ENCODE measurements around the gene CEPT1. TPM values are rescaled to one million over a fixed set of nuclear protein-coding genes. Genes with fewer than 3 reads are reported as not detected.

CEPT1 gene
- total and polyA plus RNA-seq, 7 donors: 6.7 to 13.7 (median 10.0) TPM

- Histone ChIP-seq H3K4me1 (no peaks in the 10 kb centered on the region), H3K36me3 (ENCODE audit: insufficient read depth in 1 of 2, low read depth in 1 of 2) (no peaks in the 10 kb centered on the region), H3K9me3 (no peaks in the 10 kb centered on the region), H3K4me3 (no peak overlapping the region), H3K27ac (no peak overlapping the region), H3K27me3 (ENCODE audit: insufficient read depth in 3 of 3, low read length in 2 of 3) (no peaks in the 10 kb centered on the region)
- ATAC-seq (no peak), DNase-seq (no peak)
- 76% methylated on average over 5 of the region's 5 CpGs for WGBS, 3 donors
- intact Hi-C loops (cut with DNase I): no loop called here
- no peak for TF ChIP-seq CTCF (IDR thresholded peaks at IDR 0.05)
Observed at GRCh38 chr1:111217183-111217910, 77.3 kb downstream of the CEPT1 start.

GRCh38 chr1:111218701-111219556, 78.9 kb downstream of the CEPT1 start:
- no peaks in the 10 kb centered on the region for H3K27me3 ChIP-seq (ENCODE audit: insufficient read depth in 3 of 3, low read length in 2 of 3)
- ATAC-seq (no peak), DNase-seq (no peak)
- H3K9me3 ChIP-seq: no peaks in the 10 kb centered on the region
- H3K4me1 ChIP-seq: no peaks in the 10 kb centered on the region
- no peak overlapping the region for H3K4me3 ChIP-seq
- no peaks in the 10 kb centered on the region for H3K36me3 ChIP-seq (ENCODE audit: insufficient read depth in 1 of 2, low read depth in 1 of 2)
- TF ChIP-seq CTCF (IDR thresholded peaks at IDR 0.05): no peak
- WGBS, 3 donors: 91 to 95% (median 95%) methylated on average over 8 of the region's 8 CpGs
- intact Hi-C loops (cut with DNase I): no loop called here
- no peak overlapping the region for H3K27ac ChIP-seq

GRCh38 chr1:111219557-111220286, 79.7 kb downstream of the CEPT1 start:
- no peak for TF ChIP-seq CTCF (IDR thresholded peaks at IDR 0.05)
- Histone ChIP-seq H3K4me3 (no peak overlapping the region), H3K27me3 (ENCODE audit: insufficient read depth in 3 of 3, low read length in 2 of 3) (no peaks in the 10 kb centered on the region), H3K27ac (no peak overlapping the region), H3K4me1 (no peaks in the 10 kb centered on the region), H3K9me3 (no peaks in the 10 kb centered on the region), H3K36me3 (ENCODE audit: insufficient read depth in 1 of 2, low read depth in 1 of 2) (no peaks in the 10 kb centered on the region)
- intact Hi-C loops (cut with DNase I): loop anchor here in 1 of 2 donors (10.0 kb wide), 2 partner anchors 165 to 555 kb away; no protein-coding TSS in a partner anchor
- 77 to 81% (median 77%) methylated on average over 5 of the region's 5 CpGs for WGBS, 3 donors
- ATAC-seq (no peak), DNase-seq (no peak)

GRCh38 chr1:111220302-111220890, 80.4 kb downstream of the CEPT1 start:
- 79 to 82% (median 80%) methylated on average over 6 of the region's 6 CpGs for WGBS, 3 donors
- H3K27ac ChIP-seq: no peak overlapping the region
- H3K9me3 ChIP-seq: no peaks in the 10 kb centered on the region
- H3K36me3 ChIP-seq (ENCODE audit: insufficient read depth in 1 of 2, low read depth in 1 of 2): no peaks in the 10 kb centered on the region
- no peak overlapping the region for H3K4me3 ChIP-seq
- H3K4me1 ChIP-seq: no peaks in the 10 kb centered on the region
- DNase-seq (no peak), ATAC-seq (no peak)
- intact Hi-C loops (cut with DNase I): loop anchor here in 1 of 2 donors (10.0 kb wide), 2 partner anchors 164 to 554 kb away; no protein-coding TSS in a partner anchor
- H3K27me3 ChIP-seq (ENCODE audit: insufficient read depth in 3 of 3, low read length in 2 of 3): no peaks in the 10 kb centered on the region
- TF ChIP-seq CTCF (IDR thresholded peaks at IDR 0.05): no peak
